ENCODE results near the gene ASPM. TPM values are rescaled to one million over a fixed set of nuclear protein-coding genes. Genes with fewer than 3 reads are reported as not detected.
"Not testable (repeated sequence)": the region's sequence is repeated elsewhere in the genome, so short reads cannot be mapped to it uniquely, and the experiment has no call there.

Gene ASPM
- polyA plus RNA-seq, 3 donors = under 0.01 to 0.09 (median 0.07) TPM

GRCh38 chr1:197099444-197099843 is 47.0 kb downstream of the ASPM start:
- H3K27ac ChIP-seq (ENCODE audit: low read depth, low read length) = no peak overlapping the region

- H3K27ac ChIP-seq (ENCODE audit: low read depth, low read length) = not testable (repeated sequence)
- WGBS, 3 donors = 97 to 98% (median 98%) methylated on average over 2 of the region's 2 CpGs
These were observed 49.5 kb downstream of the ASPM start for GRCh38 chr1:197096971-197097370.

GRCh38 chr1:197096137-197096536 is 50.3 kb downstream of the ASPM start:
- no peak overlapping the region for H3K27ac ChIP-seq (ENCODE audit: low read depth, low read length)
- 70 to 92% (median 88%) methylated on average over 1 of the region's 1 CpG for WGBS, 3 donors

GRCh38 chr1:197093226-197093885 is 53.1 kb downstream of the ASPM start:
- WGBS, 3 donors = 90 to 95% (median 94%) methylated on average over 4 of the region's 4 CpGs
- H3K27ac ChIP-seq (ENCODE audit: low read depth, low read length) = no peak overlapping the region

- WGBS, 3 donors = 92 to 97% (median 97%) methylated on average over 1 of the region's 1 CpG
- no peak overlapping the region for H3K27ac ChIP-seq (ENCODE audit: low read depth, low read length)
These were observed 53.9 kb downstream of the ASPM start for GRCh38 chr1:197092491-197093023.

GRCh38 chr1:197083474-197083873 is 63.0 kb downstream of the ASPM start:
- H3K27ac ChIP-seq (ENCODE audit: low read depth, low read length) = no peak overlapping the region

GRCh38 chr1:197081117-197081753 is 65.2 kb downstream of the ASPM start:
- no peak overlapping the region for H3K27ac ChIP-seq (ENCODE audit: low read depth, low read length)

GRCh38 chr1:197080323-197080722 is 66.1 kb downstream of the ASPM start:
- 89 to 93% (median 90%) methylated on average over 2 of the region's 2 CpGs for WGBS, 3 donors
- no peak overlapping the region for H3K27ac ChIP-seq (ENCODE audit: low read depth, low read length)

More at GRCh38 chr1:197081117-197081753, 65.2 kb downstream of the ASPM start:
- 96 to 99% (median 97%) methylated on average over 5 of the region's 5 CpGs for WGBS, 3 donors

- 65 to 75% (median 75%) methylated on average over 1 of the region's 1 CpG for WGBS, 3 donors
- no peak overlapping the region for H3K27ac ChIP-seq (ENCODE audit: low read depth, low read length)
These were observed 69.9 kb downstream of the ASPM start for GRCh38 chr1:197076585-197076984.

- WGBS, 3 donors = 82 to 88% (median 88%) methylated on average over 1 of the region's 1 CpG
- H3K27ac ChIP-seq (ENCODE audit: low read depth, low read length) = no peak overlapping the region
These were observed 72.5 kb downstream of the ASPM start for GRCh38 chr1:197073978-197074377.

- H3K27ac ChIP-seq (ENCODE audit: low read depth, low read length) = no peak overlapping the region
These were observed 79.0 kb downstream of the ASPM start for GRCh38 chr1:197067457-197067818.

- WGBS, 3 donors = 58 to 85% (median 80%) methylated on average over 3 of the region's 3 CpGs
- no peak within 1 kb of the TSS for H3K27ac ChIP-seq (ENCODE audit: low read depth, low read length)
These were observed 79.6 kb downstream of the ASPM start, which contains the start of gene F13B for GRCh38 chr1:197066719-197067456. Gene F13B (minus strand): TSS chr1:197067260. CDS start chr1:197067223, 37 bp downstream.

GRCh38 chr1:197066277-197066676 is 80.2 kb downstream of the ASPM start:
- WGBS, 3 donors = 86 to 93% (median 92%) methylated on average over 1 of the region's 1 CpG
- no peak overlapping the region for H3K27ac ChIP-seq (ENCODE audit: low read depth, low read length)

- H3K27ac ChIP-seq (ENCODE audit: low read depth, low read length) = no peak overlapping the region
These were observed 80.9 kb downstream of the ASPM start for GRCh38 chr1:197065559-197065958.

GRCh38 chr1:197063212-197063611 is 83.3 kb downstream of the ASPM start:
- no peak overlapping the region for H3K27ac ChIP-seq (ENCODE audit: low read depth, low read length)
- WGBS, 3 donors = 70 to 77% (median 73%) methylated on average over 2 of the region's 2 CpGs

- H3K27ac ChIP-seq (ENCODE audit: low read depth, low read length) = no peak overlapping the region
- WGBS, 3 donors = 69 to 74% (median 73%) methylated on average over 2 of the region's 2 CpGs
These were observed 83.8 kb downstream of the ASPM start for GRCh38 chr1:197062692-197063091.

GRCh38 chr1:197049100-197049499 is 97.4 kb downstream of the ASPM start:
- H3K27ac ChIP-seq (ENCODE audit: low read depth, low read length) = no peak overlapping the region

GRCh38 chr1:197042676-197043341 is 103.7 kb downstream of the ASPM start:
- no peak overlapping the region for H3K27ac ChIP-seq (ENCODE audit: low read depth, low read length)
- WGBS, 3 donors = 62 to 75% (median 72%) methylated on average over 2 to 4 of the region's 4 CpGs

All from adipose tissue (tissue), 3 donors.